Endothelial cell of umbilical vein (primary cell): ENCODE data around the gene ACOT13. TPM values are rescaled to one million over a fixed set of nuclear protein-coding genes. Genes with fewer than 3 reads are reported as not detected.

Experiments
- BruUV-seq: library from RNA; stranded (reverse); fragments of 400-500 nt; replicated peaks from 2 replicates; lab custom pipeline; 2021; lab: Mats Ljungman, UMichigan
- CTCF ChIA-PET: fragments of 300-600, 350-600 bp; sonication (Branson Sonifier 250); formaldehyde crosslinking; loops from one replicate; lab custom pipeline; 2021; ENCODE audit warnings: antibody characterized with exemption, inconsistent platforms; lab: Charles Lee
- POLR2A ChIA-PET: fragments of 300-600, 350-600 bp; sonication (Branson Sonifier 250); formaldehyde crosslinking; loops from one replicate; lab custom pipeline; 2021; ENCODE audit warnings: antibody characterized with exemption, inconsistent platforms; lab: Charles Lee
- DNase-seq: peaks from one replicate; pipeline ENCODE4 v3.0.0-alpha.2; 2011; ENCODE audit warnings: low read depth, low spot score
- FAIRE-seq: peaks from 2 replicates; lab custom pipeline; 2011; peaks lifted over from hg19 to GRCh38; lab: Jason Lieb, UNC
- H2AFZ ChIP-seq: 2 replicates; pipeline ENCODE4 v1.6.0; 2012; ENCODE audit warnings: low read depth, low read length, control low read depth, inconsistent platforms
- H3K27ac ChIP-seq: 2 replicates; pipeline ENCODE4 v1.5.1; 2011; ENCODE audit warnings: low read depth, mild to moderate bottlenecking, control low read depth, low read length, moderate library complexity; ENCODE audit not compliant: insufficient read depth
- H3K27me3 ChIP-seq, 2 experiments: 2 replicates each; pipeline versions ENCODE4 v1.6.0 to v1.6.1; 2011; ENCODE audit warnings: low read length in 2 of 2, mixed read lengths in 1 of 2; ENCODE audit not compliant: control insufficient read depth in 2 of 2, insufficient read depth in 2 of 2
- H3K36me3 ChIP-seq, 2 experiments: 2 replicates in 1 of 2; 3 replicates in 1 of 2; pipeline ENCODE4 v1.5.1; 2011; ENCODE audit warnings: low read length in 2 of 2, mild to moderate bottlenecking in 1 of 2, moderate library complexity in 1 of 2; ENCODE audit not compliant: control insufficient read depth in 2 of 2, insufficient read depth in 2 of 2; ENCODE audit errors: extremely low read depth in 1 of 2
- H3K4me1 ChIP-seq: 3 replicates; pipeline ENCODE4 v1.5.1; 2011; ENCODE audit warnings: mild to moderate bottlenecking, low read length; ENCODE audit not compliant: control insufficient read depth, insufficient read depth; ENCODE audit errors: extremely low read depth
- H3K4me2 ChIP-seq: 2 replicates; pipeline ENCODE4 v1.6.1; 2011; ENCODE audit warnings: low read length, control low read depth, mixed read lengths; ENCODE audit not compliant: insufficient read depth
- H3K4me3 ChIP-seq, 3 experiments: fragments of 200-600 bp in 1 of 3; sonication (generic), shearing (Covaris generic) in 1 of 3; replicated peaks in 1 of 3; 2 replicates each; pipeline ENCODE4 v1.5.1; 2011 to 2016; ENCODE audit warnings: control low read depth in 3 of 3, low read length in 3 of 3, mild to moderate bottlenecking in 2 of 3, inconsistent platforms in 1 of 3, low read depth in 1 of 3, moderate library complexity in 1 of 3; ENCODE audit not compliant: insufficient read depth in 1 of 3
- H3K79me2 ChIP-seq: 2 replicates; pipeline ENCODE4 v1.6.0; 2012; ENCODE audit warnings: low read length, inconsistent platforms; ENCODE audit not compliant: control insufficient read depth, insufficient read depth
- H3K9ac ChIP-seq: replicated peaks from 2 replicates; pipeline ENCODE3; 2011; ENCODE audit warnings: low read length, control low read depth; ENCODE audit not compliant: insufficient read depth; ENCODE audit errors: extremely low read depth
- H3K9me1 ChIP-seq: replicated peaks from 3 replicates; pipeline ENCODE4 v1.6.0; 2011; ENCODE audit warnings: mild to moderate bottlenecking, low read length; ENCODE audit not compliant: control insufficient read depth, insufficient read depth; ENCODE audit errors: extremely low read depth
- H3K9me3 ChIP-seq: replicated peaks from 2 replicates; pipeline ENCODE4 v1.5.1; 2012; ENCODE audit warnings: low read length, inconsistent platforms; ENCODE audit not compliant: control insufficient read depth, insufficient read depth
- H4K20me1 ChIP-seq: replicated peaks from 2 replicates; pipeline ENCODE3; 2011; ENCODE audit warnings: mild to moderate bottlenecking, low read length; ENCODE audit not compliant: control insufficient read depth, insufficient read depth; ENCODE audit errors: extremely low read depth
- CTCF ChIP-seq, 2 donors: IDR thresholded peaks; 1 replicate in 1 of 2; 2 replicates in 1 of 2; pipeline ENCODE4 v1.5.1; 2011; ENCODE audit warnings: low read length in 2 of 2, mild to moderate bottlenecking in 2 of 2, moderate library complexity in 2 of 2, control low read depth in 1 of 2, inconsistent platforms in 1 of 2, low read depth in 1 of 2; ENCODE audit not compliant: insufficient read depth in 1 of 2; ENCODE audit errors: extremely low read depth in 1 of 2
- EZH2 ChIP-seq: IDR thresholded peaks from 2 replicates; pipeline ENCODE4 v1.6.1; 2012; ENCODE audit warnings: borderline replicate concordance, low read depth, mild to moderate bottlenecking, moderate library complexity, low read length, inconsistent platforms; ENCODE audit not compliant: severe bottlenecking
- FOS ChIP-seq: IDR thresholded peaks from 2 replicates; pipeline ENCODE4 v1.6.1; 2011; ENCODE audit warnings: mild to moderate bottlenecking, low read length, moderate library complexity, borderline replicate concordance; ENCODE audit not compliant: insufficient read depth
- GATA2 ChIP-seq: IDR thresholded peaks from 2 replicates; pipeline ENCODE4 v1.7.0; 2011; ENCODE audit warnings: low read depth, mild to moderate bottlenecking, moderate library complexity, mixed read lengths, low read length; ENCODE audit not compliant: insufficient read length, insufficient read depth
- JUN ChIP-seq: IDR thresholded peaks from 2 replicates; pipeline ENCODE4 v1.6.1; 2011; ENCODE audit warnings: borderline replicate concordance, low read depth; ENCODE audit not compliant: insufficient read length, insufficient read depth
- MAX ChIP-seq: IDR thresholded peaks from 2 replicates; pipeline ENCODE4 v1.6.1; 2011; ENCODE audit not compliant: insufficient read depth, insufficient read length
- MYC ChIP-seq: IDR thresholded peaks from one replicate; pipeline ENCODE4 v1.6.1; 2011; ENCODE audit warnings: mild to moderate bottlenecking, low read depth, low read length
- POLR2A ChIP-seq: IDR thresholded peaks from 2 replicates; pipeline ENCODE4 v1.6.1; 2012; ENCODE audit warnings: low read depth, mild to moderate bottlenecking, control low read depth, low read length
- POLR2AphosphoS5 ChIP-seq: IDR thresholded peaks from 2 replicates; pipeline ENCODE4 v1.6.1; 2012; ENCODE audit warnings: low read depth, mild to moderate bottlenecking, control low read depth, low read length, moderate library complexity; ENCODE audit not compliant: insufficient read depth
- dilution Hi-C: fragments of 300-500 bp; cut with MboI; formaldehyde crosslinking; loops from one replicate; pipeline ENCODE4 v1.15.0; 2019; ENCODE audit warnings: low sequenced_read_pairs; ENCODE audit not compliant: extremely low pct_ligation_motif_present
- intact Hi-C: fragments of 100-400 bp; cut with micrococcal nuclease; formaldehyde crosslinking; loops from one replicate; pipeline ENCODE4 v1.10.0; 2022
- polyA plus RNA-seq, 4 experiments: library from polyadenylated mRNA; depleted of rRNA in 3 of 4; stranded (reverse) in 3 of 4; unstranded in 1 of 4; fragments of >200 nt; gene quantifications; 2 replicates each; pipeline versions ENCODE4 v1.2.1 to v1.2.3, GENCODE V29; 2011 to 2012; ENCODE audit warnings: missing spikeins in 1 of 4
- total RNA-seq: library from RNA; stranded (reverse); gene quantifications from 2 replicates; pipeline ENCODE4 v1.2.3, GENCODE V29; 2021

ACOT13 gene
- total and polyA plus RNA-seq, 2 donors (not counting 3 experiments of a cell fraction or from before 2014, with no cell fraction given): 7.7 to 24.1 TPM

GRCh38 chr6:24644377-24644776, 22.5 kb upstream of the ACOT13 start:
- no peak for FAIRE-seq
- Histone ChIP-seq H3K4me1 (peaks cover 9% of the 10 kb centered on the region), H3K27ac (no peak overlapping the region), H4K20me1 (no peaks in the 10 kb centered on the region), H2AFZ (no peak overlapping the region), H3K9ac (no peak overlapping the region), H3K79me2 (no peaks in the 10 kb centered on the region), H3K27me3 (peaks cover 3 to 13% of the 10 kb centered on the region in 2 experiments), H3K9me1 (no peaks in the 10 kb centered on the region), H3K4me3 (no peak overlapping the region), H3K36me3 (no peaks in the 10 kb centered on the region), H3K9me3 (no peaks in the 10 kb centered on the region), H3K4me2 (no peak overlapping the region)
- ChIA-PET POLR2A (no interaction called here), CTCF (no interaction called here)
- TF ChIP-seq POLR2A (no peak), CTCF (IDR thresholded peaks at IDR 0.05; ENCODE audit: extremely low read depth in 1 of 2, insufficient read depth in 1 of 2, low read depth in 1 of 2, low read length in 2 of 2) (no peak), MAX (no peak), GATA2 (no peak), FOS (no peak), POLR2AphosphoS5 (no peak), JUN (no peak), MYC (no peak), EZH2 (no peak)
- BruUV-seq: no TSS peak
- no peak for DNase-seq
- intact Hi-C loops: no loop called here
- dilution Hi-C loops: no loop called here
